Neural progenitor cell (in vitro differentiated cells): Measurements from ENCODE around the gene GLCE. TPM values are rescaled to one million over a fixed set of nuclear protein-coding genes. Genes with fewer than 3 reads are reported as not detected.

Experiments
- DNase-seq: peaks from one replicate; pipeline ENCODE4 v3.0.0-alpha.2; 2016; ENCODE audit warnings: low spot score
- H2AFZ ChIP-seq: fragments of 200-600 bp; sonication (generic); replicated peaks from 2 replicates; pipeline ENCODE4 v1.6.1; 2016; ENCODE audit warnings: antibody characterized with exemption
- H3F3A ChIP-seq: fragments of 200-600 bp; sonication (generic); 2 replicates; pipeline ENCODE4 v1.6.1; 2016; ENCODE audit warnings: antibody characterized with exemption, low read depth
- H3K27ac ChIP-seq: fragments of 200-600 bp; sonication (generic); 2 replicates; pipeline ENCODE4 v1.5.1; 2016; ENCODE audit warnings: mild to moderate bottlenecking
- H3K27me3 ChIP-seq: fragments of 200-600 bp; sonication (generic); 2 replicates; pipeline ENCODE4 v1.6.1; 2016; ENCODE audit warnings: mild to moderate bottlenecking, moderate library complexity
- H3K36me3 ChIP-seq: fragments of 200-600 bp; sonication (generic); 2 replicates; pipeline ENCODE4 v1.5.1; 2016
- H3K4me1 ChIP-seq: fragments of 200-600 bp; sonication (generic); 2 replicates; pipeline ENCODE4 v1.6.1; 2016; ENCODE audit warnings: mixed run types
- H3K4me2 ChIP-seq: fragments of 200-600 bp; sonication (generic); 2 replicates; pipeline ENCODE4 v1.6.1; 2016
- H3K4me3 ChIP-seq: fragments of 200-600 bp; sonication (generic); 2 replicates; pipeline ENCODE4 v1.5.1; 2016
- H3K79me2 ChIP-seq: fragments of 200-600 bp; sonication (generic); 2 replicates; pipeline ENCODE4 v1.6.1; 2016; ENCODE audit warnings: low read depth
- H3K9ac ChIP-seq: fragments of 200-600 bp; sonication (generic); 2 replicates; pipeline ENCODE4 v1.6.1; 2016
- H3K9me3 ChIP-seq: fragments of 200-600 bp; sonication (generic); 2 replicates; pipeline ENCODE4 v1.5.1; 2016; ENCODE audit warnings: low read depth
- H4K20me1 ChIP-seq: fragments of 200-600 bp; sonication (generic); 2 replicates; pipeline ENCODE4 v1.6.1; 2016; ENCODE audit warnings: low read depth
- H3K27ac Mint-ChIP-seq: 3 replicates; pipeline ENCODE4 v1.8.0; 2021; ENCODE audit warnings: mixed read lengths
- H3K27me3 Mint-ChIP-seq: 2 replicates; pipeline ENCODE4 v1.8.0; 2022; ENCODE audit warnings: low read depth, mild to moderate bottlenecking, inconsistent platforms, moderate library complexity, mixed read lengths; ENCODE audit not compliant: insufficient read depth
- H3K36me3 Mint-ChIP-seq: 3 replicates; pipeline ENCODE4 v1.8.0; 2021; ENCODE audit warnings: mixed read lengths
- H3K4me1 Mint-ChIP-seq: 3 replicates; pipeline ENCODE4 v1.8.0; 2021; ENCODE audit warnings: mixed read lengths
- H3K4me3 Mint-ChIP-seq: 3 replicates; pipeline ENCODE4 v1.8.0; 2021; ENCODE audit warnings: mild to moderate bottlenecking, moderate library complexity, mixed read lengths
- H3K9me3 Mint-ChIP-seq: 3 replicates; pipeline ENCODE4 v1.8.0; 2020; ENCODE audit warnings: mixed read lengths
- EZH2 ChIP-seq: fragments of 200-600 bp; sonication (generic); IDR thresholded peaks from 2 replicates; pipeline ENCODE4 v1.6.1; 2017; ENCODE audit warnings: antibody characterized with exemption, mild to moderate bottlenecking, moderate library complexity
- EZH2phosphoT487 ChIP-seq: fragments of 200-600 bp; sonication (generic); IDR thresholded peaks from 2 replicates; pipeline ENCODE4 v1.6.1; 2017; ENCODE audit warnings: antibody characterized with exemption
- total RNA-seq: library from RNA; depleted of rRNA; stranded (reverse); fragments of >200 nt; gene quantifications from 2 replicates; pipeline ENCODE4 v1.2.3, GENCODE V29; 2015; ENCODE audit warnings: low replicate concordance
- TF ChIP-seq, protein P1 (sequence below): fragments of 200-600 bp; sonication (generic); IDR thresholded peaks from 2 replicates; pipeline ENCODE4 v1.5.1; 2017; ENCODE audit warnings: antibody characterized with exemption, mild to moderate bottlenecking

Gene GLCE
- total RNA-seq, 1 donor from 2014 or later = 22.7 TPM

DNA sequence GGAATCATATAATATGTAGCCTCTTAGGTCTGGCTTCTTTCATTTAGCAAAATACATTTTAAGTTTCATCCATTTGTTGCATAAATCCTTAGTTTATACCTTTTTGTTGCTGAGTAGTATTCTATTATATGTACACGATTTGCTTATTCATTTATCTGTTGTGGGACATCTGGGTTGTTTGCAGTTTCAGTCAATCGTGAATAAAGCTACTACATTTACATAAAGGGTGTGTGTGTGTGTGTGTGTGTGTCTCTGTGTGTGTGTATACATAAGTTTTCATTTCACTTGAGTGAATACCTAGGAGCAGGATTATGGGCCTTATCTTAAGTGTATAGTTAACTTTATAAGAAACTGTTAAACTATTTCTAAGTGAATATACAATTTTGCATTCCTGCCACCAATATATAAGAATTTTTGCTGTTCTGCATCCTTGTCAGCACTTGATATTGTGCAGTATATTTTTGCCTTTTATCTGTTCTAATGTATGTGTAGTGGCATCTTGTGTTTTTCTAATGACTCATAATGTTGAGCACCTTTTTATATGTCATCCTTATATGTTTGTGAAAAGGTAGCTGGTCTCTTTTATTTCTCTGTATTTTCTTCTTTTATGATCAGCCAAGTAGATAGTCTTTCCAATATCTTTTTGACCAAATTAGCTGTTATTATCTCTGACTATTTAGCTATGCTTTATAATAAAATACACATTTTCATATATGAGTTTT is 55.0 kb downstream of the GLCE start:
- TF ChIP-seq EZH2phosphoT487 = no peak
- TF ChIP-seq, protein P1, sequence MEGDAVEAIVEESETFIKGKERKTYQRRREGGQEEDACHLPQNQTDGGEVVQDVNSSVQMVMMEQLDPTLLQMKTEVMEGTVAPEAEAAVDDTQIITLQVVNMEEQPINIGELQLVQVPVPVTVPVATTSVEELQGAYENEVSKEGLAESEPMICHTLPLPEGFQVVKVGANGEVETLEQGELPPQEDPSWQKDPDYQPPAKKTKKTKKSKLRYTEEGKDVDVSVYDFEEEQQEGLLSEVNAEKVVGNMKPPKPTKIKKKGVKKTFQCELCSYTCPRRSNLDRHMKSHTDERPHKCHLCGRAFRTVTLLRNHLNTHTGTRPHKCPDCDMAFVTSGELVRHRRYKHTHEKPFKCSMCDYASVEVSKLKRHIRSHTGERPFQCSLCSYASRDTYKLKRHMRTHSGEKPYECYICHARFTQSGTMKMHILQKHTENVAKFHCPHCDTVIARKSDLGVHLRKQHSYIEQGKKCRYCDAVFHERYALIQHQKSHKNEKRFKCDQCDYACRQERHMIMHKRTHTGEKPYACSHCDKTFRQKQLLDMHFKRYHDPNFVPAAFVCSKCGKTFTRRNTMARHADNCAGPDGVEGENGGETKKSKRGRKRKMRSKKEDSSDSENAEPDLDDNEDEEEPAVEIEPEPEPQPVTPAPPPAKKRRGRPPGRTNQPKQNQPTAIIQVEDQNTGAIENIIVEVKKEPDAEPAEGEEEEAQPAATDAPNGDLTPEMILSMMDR = no peak
- TF ChIP-seq EZH2 = no peak
- Histone ChIP-seq H3K79me2 (no peaks in the 10 kb centered on the region), H3K9ac (no peak overlapping the region), H3F3A (peaks cover 6% of the 10 kb centered on the region), H3K27me3 (no peaks in the 10 kb centered on the region), H3K36me3 (no peaks in the 10 kb centered on the region), H3K4me3 (no peak overlapping the region), H3K9me3 (no peaks in the 10 kb centered on the region), H3K27ac (no peak overlapping the region), H3K4me2 (no peak overlapping the region), H4K20me1 (no peaks in the 10 kb centered on the region), H2AFZ (no peak overlapping the region), H3K4me1 (no peaks in the 10 kb centered on the region)
- Mint-ChIP-seq H3K4me1 (no peaks in the 10 kb centered on the region), H3K36me3 (peaks cover 2% of the 10 kb centered on the region), H3K27ac (no peak overlapping the region), H3K4me3 (no peak overlapping the region), H3K27me3 (no peaks in the 10 kb centered on the region), H3K9me3 (peaks cover 4% of the 10 kb centered on the region)
- DNase-seq = no peak

DNA sequence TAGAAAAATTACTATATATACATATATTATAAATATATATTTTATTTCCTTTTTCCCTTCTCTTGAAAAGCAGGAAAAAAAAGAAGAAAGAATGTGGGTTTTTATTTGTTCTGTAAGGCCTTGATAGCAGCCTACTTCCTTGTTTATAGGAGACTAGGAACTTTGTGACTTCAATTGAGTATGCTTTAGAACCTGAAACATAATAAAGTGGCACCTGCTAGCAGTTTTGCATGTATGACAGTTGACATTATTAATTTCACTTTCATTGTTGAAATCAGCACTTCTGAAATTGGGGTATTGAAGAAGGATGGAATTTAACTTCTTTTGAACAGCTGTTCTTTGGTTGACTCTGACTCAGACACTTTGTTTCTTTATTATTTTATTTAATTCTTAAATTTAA is 56.9 kb downstream of the GLCE start:
- Histone ChIP-seq H3K4me3 (no peak overlapping the region), H3K9ac (no peak overlapping the region), H2AFZ (no peak overlapping the region), H3K4me1 (no peaks in the 10 kb centered on the region), H3F3A (peaks cover 6% of the 10 kb centered on the region), H3K4me2 (no peak overlapping the region), H3K9me3 (no peaks in the 10 kb centered on the region), H3K79me2 (no peaks in the 10 kb centered on the region), H3K27me3 (no peaks in the 10 kb centered on the region), H3K27ac (no peak overlapping the region), H3K36me3 (no peaks in the 10 kb centered on the region), H4K20me1 (no peaks in the 10 kb centered on the region)
- H3K4me1 Mint-ChIP-seq = no peaks in the 10 kb centered on the region
- no peaks in the 10 kb centered on the region for H3K27me3 Mint-ChIP-seq
- peaks cover 10% of the 10 kb centered on the region for H3K9me3 Mint-ChIP-seq
- no peak overlapping the region for H3K4me3 Mint-ChIP-seq
- TF ChIP-seq EZH2phosphoT487 (no peak), EZH2 (no peak)
- TF ChIP-seq, protein P1 = no peak
- peaks cover 7% of the 10 kb centered on the region for H3K36me3 Mint-ChIP-seq
- H3K27ac Mint-ChIP-seq = no peak overlapping the region
- no peak for DNase-seq

- no peaks in the 10 kb centered on the region for H4K20me1 ChIP-seq
- Mint-ChIP-seq H3K27me3 (no peaks in the 10 kb centered on the region), H3K4me3 (no peak overlapping the region), H3K9me3 (peaks cover 25% of the 10 kb centered on the region), H3K36me3 (peaks cover 18% of the 10 kb centered on the region), H3K4me1 (no peaks in the 10 kb centered on the region), H3K27ac (no peak overlapping the region)
- no peaks in the 10 kb centered on the region for H3K4me1 ChIP-seq
- DNase-seq = no peak
- no peaks in the 10 kb centered on the region for H3K9me3 ChIP-seq
- no peak overlapping the region for H2AFZ ChIP-seq
- H3K36me3 ChIP-seq = no peaks in the 10 kb centered on the region
- no peak overlapping the region for H3K9ac ChIP-seq
- H3K27ac ChIP-seq = no peak overlapping the region
- no peaks in the 10 kb centered on the region for H3F3A ChIP-seq
- no peak overlapping the region for H3K4me2 ChIP-seq
- no peaks in the 10 kb centered on the region for H3K27me3 ChIP-seq
- no peak overlapping the region for H3K4me3 ChIP-seq
- TF ChIP-seq EZH2phosphoT487 (no peak), EZH2 (no peak)
- TF ChIP-seq, protein P1 = no peak
- H3K79me2 ChIP-seq = no peaks in the 10 kb centered on the region
Measured at GRCh38 chr15:69219690-69220089, 59.3 kb downstream of the GLCE start.
